T-helper 22 cell (primary cell): ENCODE results near the gene NAIF1.
"Not testable (repeated sequence)": the region's sequence is repeated elsewhere in the genome, so short reads cannot be mapped to it uniquely, and the experiment has no call there.

Experiments
- DNase-seq: peaks from one replicate; pipeline ENCODE4 v3.0.0-alpha.2; 2020; ENCODE audit warnings: low read depth

The NAIF1 gene

GRCh38 chr9:128059365-128059983 lies 7.6 kb downstream of the NAIF1 start:
- DNase-seq: no peak

GRCh38 chr9:128057724-128058409 lies 9.3 kb downstream of the NAIF1 start:
- DNase-seq: no peak

GRCh38 chr9:128056887-128057723 lies 10.0 kb downstream of the NAIF1 start:
- no peak for DNase-seq

- DNase-seq: no peak
Observed at GRCh38 chr9:128056086-128056485, 11.0 kb downstream of the NAIF1 start.

GRCh38 chr9:128055344-128056040 lies 11.6 kb downstream of the NAIF1 start:
- no peak for DNase-seq

GRCh38 chr9:128054087-128054486 lies 13.0 kb downstream of the NAIF1 start:
- no peak for DNase-seq

- DNase-seq: no peak
Observed at GRCh38 chr9:128053560-128053959, 13.6 kb downstream of the NAIF1 start.

- DNase-seq: no peak
Observed at GRCh38 chr9:128051932-128052709, 15.0 kb downstream of the NAIF1 start.

GRCh38 chr9:128049843-128050242 lies 17.3 kb downstream of the NAIF1 start:
- DNase-seq: no peak

- no peak for DNase-seq
Observed at GRCh38 chr9:128048663-128049062, 18.5 kb downstream of the NAIF1 start.

GRCh38 chr9:128047231-128047630 lies 19.9 kb downstream of the NAIF1 start:
- DNase-seq: no peak

- DNase-seq: no peak
Observed at GRCh38 chr9:128045831-128046230, 21.3 kb downstream of the NAIF1 start.

GRCh38 chr9:128045409-128045808 lies 21.7 kb downstream of the NAIF1 start:
- DNase-seq: not testable (repeated sequence)

- no peak for DNase-seq
Observed at GRCh38 chr9:128043467-128043868, 23.7 kb downstream of the NAIF1 start.

GRCh38 chr9:128042043-128042442 lies 25.1 kb downstream of the NAIF1 start:
- no peak for DNase-seq

- DNase-seq: not testable (repeated sequence)
Observed at GRCh38 chr9:128040783-128041182, 26.3 kb downstream of the NAIF1 start.

GRCh38 chr9:128036522-128036921 lies 30.6 kb downstream of the NAIF1 start:
- not testable (repeated sequence) for DNase-seq

GRCh38 chr9:128034821-128035652 lies 32.1 kb downstream of the NAIF1 start:
- DNase-seq: peak; percentile 48

GRCh38 chr9:128033609-128034008 lies 33.5 kb downstream of the NAIF1 start:
- no peak for DNase-seq

GRCh38 chr9:128027705-128028104 lies 39.4 kb downstream of the NAIF1 start:
- DNase-seq: no peak
